ENCODE measurements around the gene KCTD16.

DNA sequence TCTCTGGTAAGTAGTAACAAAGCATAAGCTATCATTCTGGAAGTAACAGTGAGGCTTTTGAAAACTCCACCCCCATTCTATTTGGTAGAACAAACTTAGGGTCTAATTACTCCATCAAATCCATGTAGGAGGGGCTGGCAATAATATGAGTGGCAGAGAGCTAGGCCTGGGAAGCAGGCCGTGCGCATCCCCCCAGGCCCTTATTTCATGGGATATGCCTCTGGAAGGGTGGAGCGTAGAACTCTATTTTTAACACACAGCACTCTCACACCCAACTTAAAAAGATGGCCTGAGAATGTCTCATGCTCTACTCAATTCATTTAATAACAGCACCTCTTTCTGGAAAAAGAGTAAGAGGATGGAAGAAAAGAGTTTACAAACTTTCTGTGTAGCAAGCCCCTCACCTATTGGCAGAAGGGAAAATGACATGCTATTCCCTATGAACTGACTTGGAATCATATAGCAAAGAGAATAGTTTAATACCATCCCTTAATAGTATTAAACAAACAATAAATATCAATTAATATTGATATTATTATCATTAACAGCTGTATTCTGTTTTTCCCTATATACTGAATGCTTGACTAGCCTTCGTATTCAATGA is 233.2 kb downstream of the KCTD16 start:
- TF ChIP-seq CTCF (IDR thresholded peaks at IDR 0.05 in 8 of 11, conservative IDR thresholded peaks at IDR 0.05 in 3 of 11) (no peak), POLR2AphosphoS5 (IDR thresholded peaks at IDR 0.05) (no peak)
